HG03039 (cell line): ENCODE results near the gene BRCA2.

Experiments used
- ATAC-seq: cut with Tn5 transposase; IDR thresholded peaks from one replicate; pipeline ENCODE4 v1.9.1; 2021; ENCODE audit warnings: mild to moderate bottlenecking, moderate library complexity; ENCODE audit not compliant: unreplicated experiment

BRCA2 gene

DNA sequence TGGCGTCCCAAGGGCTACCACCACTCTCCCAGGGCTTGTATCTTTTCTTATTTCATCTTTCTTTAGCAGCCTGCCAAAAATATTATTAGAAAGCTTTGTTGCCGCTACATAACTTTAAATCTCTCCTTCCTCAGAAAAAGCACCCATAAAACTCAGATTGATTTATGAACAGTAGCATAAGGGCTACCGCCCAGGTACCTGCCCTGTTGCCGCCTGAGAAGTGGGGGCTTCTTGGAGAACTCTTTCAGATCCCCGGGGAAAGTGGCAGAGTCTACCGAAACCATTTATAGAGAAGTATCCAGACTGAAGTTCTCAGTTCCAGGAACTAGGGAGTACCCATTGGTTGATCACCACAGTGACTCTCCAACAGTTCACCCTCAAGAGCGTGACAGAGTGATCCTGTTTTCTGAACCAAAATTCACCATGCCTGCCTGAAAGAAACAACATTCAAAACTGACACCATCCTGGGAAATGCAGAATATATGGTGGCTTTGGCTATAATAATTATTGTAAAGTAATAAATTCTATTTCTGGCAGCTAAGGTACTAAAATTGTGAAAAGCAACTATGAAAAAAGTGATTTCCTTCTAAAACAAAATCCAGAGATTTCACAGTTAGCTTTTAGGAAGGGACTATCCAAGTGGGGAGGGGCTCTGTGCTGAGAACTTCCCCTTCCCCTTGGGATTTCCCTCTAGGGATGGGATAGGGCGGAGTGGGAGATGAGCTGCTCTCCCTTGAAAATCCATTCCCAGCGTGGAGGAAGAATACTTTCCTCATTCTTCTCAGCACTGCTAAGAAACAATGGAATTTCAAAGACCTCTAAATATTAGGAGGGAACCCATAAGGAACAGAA, 113.5 kb downstream of the BRCA2 start:
- ATAC-seq = no peak

DNA sequence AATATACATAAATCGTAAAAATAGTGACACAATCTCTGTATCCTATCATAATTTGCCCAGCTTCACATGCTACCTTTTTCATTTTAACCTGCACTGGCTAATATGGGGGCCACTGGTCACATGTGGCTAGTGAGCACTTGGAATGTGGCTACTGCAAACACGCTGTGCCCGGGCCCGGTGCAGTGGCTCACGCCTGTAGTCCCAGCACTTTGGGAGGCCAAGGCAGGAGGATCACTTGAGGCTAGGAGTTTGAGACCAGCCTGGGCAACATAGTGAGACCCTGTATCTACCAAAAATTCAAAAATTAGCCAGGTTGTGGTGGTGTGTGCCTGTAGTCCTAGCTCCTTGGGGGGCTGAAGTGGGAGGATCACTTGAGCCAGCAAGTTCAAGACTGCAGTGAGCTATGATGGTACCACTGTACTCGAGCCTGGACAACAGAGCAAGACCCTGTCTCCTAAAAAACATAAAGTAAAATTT, 114.2 kb downstream of the BRCA2 start:
- no peak for ATAC-seq

GRCh38 chr13:32430018-32430747, 114.9 kb downstream of the BRCA2 start:
- no peak for ATAC-seq

- no peak for ATAC-seq
Measured at GRCh38 chr13:32431361-32431760, 116.1 kb downstream of the BRCA2 start.

DNA sequence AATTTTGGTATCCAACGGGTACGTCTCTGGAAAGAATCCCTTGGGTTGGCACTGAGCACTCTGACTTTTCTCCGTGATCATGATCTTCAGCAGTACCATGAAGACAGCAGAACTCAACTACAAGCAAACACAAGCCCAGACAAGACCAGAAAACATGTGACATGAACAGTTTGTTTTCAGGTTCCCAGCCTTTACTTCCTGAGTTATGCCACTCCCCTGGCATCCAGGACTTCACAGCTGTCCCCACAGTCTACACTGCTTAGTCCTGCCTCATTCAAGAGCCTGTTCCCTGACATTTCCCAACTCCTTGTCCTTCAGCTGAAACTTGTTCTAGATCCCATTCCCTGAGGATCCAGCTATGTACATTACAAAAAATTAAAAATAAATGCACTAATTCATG, 117.5 kb downstream of the BRCA2 start:
- ATAC-seq = no peak

- ATAC-seq = no peak
Measured at GRCh38 chr13:32438871-32439270, 123.6 kb downstream of the BRCA2 start.

DNA sequence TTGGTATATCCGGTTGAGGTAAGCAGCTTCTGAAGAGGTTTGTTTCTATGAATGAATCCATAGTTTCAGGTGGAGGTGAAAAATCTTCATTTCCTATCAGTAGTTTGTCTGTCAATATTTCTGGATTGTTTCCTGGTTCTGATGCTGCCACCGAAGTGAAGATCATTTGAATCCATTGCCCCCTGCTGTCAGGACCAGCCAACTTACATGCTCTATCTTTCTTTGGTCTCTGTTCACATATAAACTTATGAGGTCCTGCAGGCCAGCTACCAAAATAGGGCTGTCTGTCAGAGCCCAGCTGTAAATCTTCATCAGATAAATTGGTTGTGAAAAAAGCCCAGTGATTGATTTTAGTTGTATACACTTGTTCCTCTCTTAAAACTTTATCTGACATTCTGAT, 127.8 kb downstream of the BRCA2 start:
- no peak for ATAC-seq

DNA sequence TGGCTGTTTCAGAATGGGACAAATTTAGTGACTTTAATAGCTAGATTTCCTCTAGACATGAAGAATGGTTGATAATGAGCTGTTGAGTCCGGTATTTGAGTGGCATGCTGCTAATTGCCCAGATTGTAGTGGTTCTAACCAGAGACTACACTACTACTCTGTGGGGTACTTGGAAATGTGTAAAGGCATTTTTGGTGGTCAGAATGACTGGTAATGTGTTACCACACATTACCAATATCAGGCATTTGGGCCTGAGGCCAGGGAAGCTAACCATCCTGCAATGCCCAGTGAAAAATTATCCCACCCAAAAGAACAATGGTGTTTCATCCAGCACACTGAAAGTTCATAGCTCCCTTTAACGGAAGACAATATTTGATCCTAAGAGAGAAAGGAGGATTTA, 130.2 kb downstream of the BRCA2 start:
- no peak for ATAC-seq

GRCh38 chr13:32446220-32446619, 130.9 kb downstream of the BRCA2 start:
- ATAC-seq = no peak

GRCh38 chr13:32446773-32447465, 131.6 kb downstream of the BRCA2 start:
- ATAC-seq = no peak

- ATAC-seq = no peak
Measured at GRCh38 chr13:32447894-32448623, 132.8 kb downstream of the BRCA2 start.

- ATAC-seq = no peak
Measured at GRCh38 chr13:32448972-32449371, 133.7 kb downstream of the BRCA2 start.
